WTC11 (cell line): ENCODE results near the gene CLBA1.

Source experiments
- ELF4 ChIP-seq: sonication (generic); formaldehyde crosslinking; IDR thresholded peaks from 2 replicates; pipeline ENCODE4 v1.8.1; 2022; ENCODE audit warnings: low read depth, mild to moderate bottlenecking, moderate library complexity, missing genetic modification reagents
- ESRRA ChIP-seq: sonication (generic); formaldehyde crosslinking; IDR thresholded peaks from 2 replicates; pipeline ENCODE4 v1.8.1; 2022; ENCODE audit warnings: mild to moderate bottlenecking, missing genetic modification reagents, borderline replicate concordance
- MXD4 ChIP-seq: fragments of 250-450 bp; sonication (Bioruptor Pico); IDR thresholded peaks from 2 replicates; pipeline ENCODE4 v1.8.0; 2021; ENCODE audit warnings: mild to moderate bottlenecking, moderate library complexity, borderline replicate concordance
- NR2C2 ChIP-seq: sonication (generic); formaldehyde crosslinking; IDR thresholded peaks from 2 replicates; pipeline ENCODE4 v1.8.0; 2022; ENCODE audit warnings: mild to moderate bottlenecking, missing genetic modification reagents
- PRRX2 ChIP-seq: fragments of 250-450 bp; sonication (Bioruptor Pico); IDR thresholded peaks from 2 replicates; pipeline ENCODE4 v1.8.0; 2021; ENCODE audit warnings: mild to moderate bottlenecking
- TF ChIP-seq, protein P1 (sequence below): fragments of 200-600 bp; IDR thresholded peaks from 2 replicates; pipeline ENCODE4 v1.8.0; 2022; ENCODE audit warnings: antibody characterized with exemption
- TF ChIP-seq, protein P2 (sequence below): sonication (generic); formaldehyde crosslinking; conservative IDR thresholded peaks from 2 replicates; pipeline ENCODE4 v1.8.1; 2022; ENCODE audit warnings: mild to moderate bottlenecking, missing genetic modification reagents
- TF ChIP-seq, protein P3 (sequence below): sonication (generic); formaldehyde crosslinking; IDR thresholded peaks from 2 replicates; pipeline ENCODE4 v1.8.1; 2022; ENCODE audit warnings: low read depth, missing genetic modification reagents, borderline replicate concordance

DNA sequence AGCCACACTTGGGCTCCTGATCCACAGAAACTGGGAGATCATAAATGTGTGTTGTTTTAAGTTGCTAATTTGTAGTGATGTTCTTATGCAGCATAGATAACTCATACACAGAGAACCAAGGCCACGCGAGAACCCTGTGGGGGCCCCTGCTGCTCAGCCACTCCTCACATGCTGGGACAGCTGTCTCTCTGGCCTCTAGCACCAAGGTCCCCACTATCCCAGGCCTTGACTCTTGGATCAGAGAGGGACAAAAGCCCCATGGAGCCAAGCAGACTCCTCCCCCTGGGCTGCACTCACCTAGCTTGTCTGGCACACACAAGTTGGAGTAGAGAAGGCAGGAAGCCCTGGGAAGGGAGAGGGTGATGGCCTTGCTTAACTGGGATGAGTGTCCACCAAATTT is 49.6 kb upstream of the CLBA1 start:
- TF ChIP-seq, protein P1, sequence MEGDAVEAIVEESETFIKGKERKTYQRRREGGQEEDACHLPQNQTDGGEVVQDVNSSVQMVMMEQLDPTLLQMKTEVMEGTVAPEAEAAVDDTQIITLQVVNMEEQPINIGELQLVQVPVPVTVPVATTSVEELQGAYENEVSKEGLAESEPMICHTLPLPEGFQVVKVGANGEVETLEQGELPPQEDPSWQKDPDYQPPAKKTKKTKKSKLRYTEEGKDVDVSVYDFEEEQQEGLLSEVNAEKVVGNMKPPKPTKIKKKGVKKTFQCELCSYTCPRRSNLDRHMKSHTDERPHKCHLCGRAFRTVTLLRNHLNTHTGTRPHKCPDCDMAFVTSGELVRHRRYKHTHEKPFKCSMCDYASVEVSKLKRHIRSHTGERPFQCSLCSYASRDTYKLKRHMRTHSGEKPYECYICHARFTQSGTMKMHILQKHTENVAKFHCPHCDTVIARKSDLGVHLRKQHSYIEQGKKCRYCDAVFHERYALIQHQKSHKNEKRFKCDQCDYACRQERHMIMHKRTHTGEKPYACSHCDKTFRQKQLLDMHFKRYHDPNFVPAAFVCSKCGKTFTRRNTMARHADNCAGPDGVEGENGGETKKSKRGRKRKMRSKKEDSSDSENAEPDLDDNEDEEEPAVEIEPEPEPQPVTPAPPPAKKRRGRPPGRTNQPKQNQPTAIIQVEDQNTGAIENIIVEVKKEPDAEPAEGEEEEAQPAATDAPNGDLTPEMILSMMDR = no peak
- TF ChIP-seq, protein P2, sequence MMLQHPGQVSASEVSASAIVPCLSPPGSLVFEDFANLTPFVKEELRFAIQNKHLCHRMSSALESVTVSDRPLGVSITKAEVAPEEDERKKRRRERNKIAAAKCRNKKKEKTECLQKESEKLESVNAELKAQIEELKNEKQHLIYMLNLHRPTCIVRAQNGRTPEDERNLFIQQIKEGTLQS (CRISPR knock-in tag) = no peak
- TF ChIP-seq ELF4 (CRISPR knock-in tag) (no peak), NR2C2 (no peak), MXD4 (CRISPR knock-in tag) (no peak), ESRRA (no peak), PRRX2 (CRISPR knock-in tag) (no peak)
- TF ChIP-seq, protein P3, sequence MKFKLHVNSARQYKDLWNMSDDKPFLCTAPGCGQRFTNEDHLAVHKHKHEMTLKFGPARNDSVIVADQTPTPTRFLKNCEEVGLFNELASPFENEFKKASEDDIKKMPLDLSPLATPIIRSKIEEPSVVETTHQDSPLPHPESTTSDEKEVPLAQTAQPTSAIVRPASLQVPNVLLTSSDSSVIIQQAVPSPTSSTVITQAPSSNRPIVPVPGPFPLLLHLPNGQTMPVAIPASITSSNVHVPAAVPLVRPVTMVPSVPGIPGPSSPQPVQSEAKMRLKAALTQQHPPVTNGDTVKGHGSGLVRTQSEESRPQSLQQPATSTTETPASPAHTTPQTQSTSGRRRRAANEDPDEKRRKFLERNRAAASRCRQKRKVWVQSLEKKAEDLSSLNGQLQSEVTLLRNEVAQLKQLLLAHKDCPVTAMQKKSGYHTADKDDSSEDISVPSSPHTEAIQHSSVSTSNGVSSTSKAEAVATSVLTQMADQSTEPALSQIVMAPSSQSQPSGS = no peak
